GM18511 (cell line): ENCODE data around the gene PEAK3.

ENCODE experiments used
- ATAC-seq: cut with Tn5 transposase; IDR thresholded peaks from one replicate; pipeline ENCODE4 v1.9.1; 2021; ENCODE audit warnings: mild to moderate bottlenecking, moderate library complexity; ENCODE audit not compliant: unreplicated experiment

PEAK3 gene

DNA sequence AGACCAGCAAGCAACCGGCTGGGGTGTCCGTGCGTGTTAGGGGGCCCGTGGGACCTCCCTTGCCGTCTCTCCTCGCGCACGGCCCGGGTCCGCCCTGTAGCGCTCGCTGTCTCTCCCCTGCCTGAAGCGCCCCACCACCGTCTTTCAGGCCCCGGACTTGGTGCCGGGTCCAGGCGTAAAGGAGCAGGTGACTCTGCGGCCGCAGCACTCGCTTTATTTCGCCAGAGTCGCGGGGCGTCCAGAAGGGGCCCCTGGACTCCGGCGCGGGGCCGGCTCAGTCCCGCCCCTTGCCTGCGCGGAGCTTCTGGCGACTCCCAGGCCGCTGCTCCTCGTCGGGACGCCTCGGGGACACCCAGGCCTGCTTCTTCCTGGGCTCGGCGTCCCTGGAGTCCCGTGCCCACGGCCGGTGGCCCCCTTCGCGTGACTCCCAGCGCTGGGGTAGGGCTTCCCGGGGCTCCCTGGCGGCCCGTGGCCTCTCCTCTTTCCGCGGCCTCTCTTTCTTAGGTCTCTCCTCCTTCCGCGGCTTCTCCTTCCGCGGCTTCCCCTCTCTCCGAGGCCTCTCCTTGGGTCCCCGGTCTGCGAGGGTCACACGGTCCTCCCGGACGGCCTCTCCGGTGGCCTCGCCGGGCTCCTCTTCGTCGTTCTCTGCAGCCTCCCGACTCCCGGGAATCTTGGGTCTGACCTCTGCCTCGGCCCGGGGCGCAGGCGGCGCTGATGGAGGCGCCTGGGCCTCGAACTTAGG lies 29.7 kb downstream of the PEAK3 start:
- no peak for ATAC-seq

DNA sequence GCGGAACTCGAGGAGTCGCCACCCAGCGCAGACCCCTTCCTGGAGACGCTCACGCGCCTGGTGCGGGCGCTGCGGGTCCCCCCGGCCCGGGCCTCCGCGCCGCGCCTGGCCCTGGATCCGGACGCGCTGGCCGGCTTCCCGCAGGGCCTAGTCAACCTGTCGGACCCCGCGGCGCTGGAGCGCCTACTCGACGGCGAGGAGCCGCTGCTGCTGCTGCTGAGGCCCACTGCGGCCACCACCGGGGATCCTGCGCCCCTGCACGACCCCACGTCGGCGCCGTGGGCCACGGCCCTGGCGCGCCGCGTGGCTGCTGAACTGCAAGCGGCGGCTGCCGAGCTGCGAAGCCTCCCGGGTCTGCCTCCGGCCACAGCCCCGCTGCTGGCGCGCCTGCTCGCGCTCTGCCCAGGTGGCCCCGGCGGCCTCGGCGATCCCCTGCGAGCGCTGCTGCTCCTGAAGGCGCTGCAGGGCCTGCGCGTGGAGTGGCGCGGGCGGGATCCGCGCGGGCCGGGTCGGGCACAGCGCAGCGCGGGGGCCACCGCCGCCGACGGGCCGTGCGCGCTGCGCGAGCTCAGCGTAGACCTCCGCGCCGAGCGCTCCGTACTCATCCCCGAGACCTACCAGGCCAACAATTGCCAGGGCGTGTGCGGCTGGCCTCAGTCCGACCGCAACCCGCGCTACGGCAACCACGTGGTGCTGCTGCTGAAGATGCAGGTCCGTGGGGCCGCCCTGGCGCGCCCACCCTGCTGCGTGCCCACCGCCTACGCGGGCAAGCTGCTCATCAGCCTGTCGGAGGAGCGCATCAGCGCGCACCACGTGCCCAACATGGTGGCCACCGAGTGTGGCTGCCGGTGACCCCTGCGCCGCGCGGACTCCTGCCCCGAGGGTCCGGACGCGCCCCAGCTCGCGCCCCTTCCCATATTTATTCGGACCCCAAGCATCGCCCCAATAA lies 30.6 kb downstream of the PEAK3 start:
- ATAC-seq, result no peak

DNA sequence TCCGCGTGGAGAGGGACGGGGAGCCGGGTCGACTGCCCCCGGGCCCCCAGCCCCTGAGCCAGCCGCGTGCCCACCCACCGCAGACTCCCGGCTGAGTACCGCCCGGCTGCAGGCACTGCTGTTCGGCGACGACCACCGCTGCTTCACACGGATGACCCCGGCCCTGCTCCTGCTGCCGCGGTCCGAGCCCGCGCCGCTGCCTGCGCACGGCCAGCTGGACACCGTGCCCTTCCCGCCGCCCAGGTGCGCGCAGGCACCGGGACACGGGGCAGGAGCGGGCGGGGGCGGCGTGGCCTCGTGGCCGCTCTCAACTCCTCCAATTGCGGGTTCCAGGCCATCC lies 31.2 kb downstream of the PEAK3 start:
- no peak for ATAC-seq

DNA sequence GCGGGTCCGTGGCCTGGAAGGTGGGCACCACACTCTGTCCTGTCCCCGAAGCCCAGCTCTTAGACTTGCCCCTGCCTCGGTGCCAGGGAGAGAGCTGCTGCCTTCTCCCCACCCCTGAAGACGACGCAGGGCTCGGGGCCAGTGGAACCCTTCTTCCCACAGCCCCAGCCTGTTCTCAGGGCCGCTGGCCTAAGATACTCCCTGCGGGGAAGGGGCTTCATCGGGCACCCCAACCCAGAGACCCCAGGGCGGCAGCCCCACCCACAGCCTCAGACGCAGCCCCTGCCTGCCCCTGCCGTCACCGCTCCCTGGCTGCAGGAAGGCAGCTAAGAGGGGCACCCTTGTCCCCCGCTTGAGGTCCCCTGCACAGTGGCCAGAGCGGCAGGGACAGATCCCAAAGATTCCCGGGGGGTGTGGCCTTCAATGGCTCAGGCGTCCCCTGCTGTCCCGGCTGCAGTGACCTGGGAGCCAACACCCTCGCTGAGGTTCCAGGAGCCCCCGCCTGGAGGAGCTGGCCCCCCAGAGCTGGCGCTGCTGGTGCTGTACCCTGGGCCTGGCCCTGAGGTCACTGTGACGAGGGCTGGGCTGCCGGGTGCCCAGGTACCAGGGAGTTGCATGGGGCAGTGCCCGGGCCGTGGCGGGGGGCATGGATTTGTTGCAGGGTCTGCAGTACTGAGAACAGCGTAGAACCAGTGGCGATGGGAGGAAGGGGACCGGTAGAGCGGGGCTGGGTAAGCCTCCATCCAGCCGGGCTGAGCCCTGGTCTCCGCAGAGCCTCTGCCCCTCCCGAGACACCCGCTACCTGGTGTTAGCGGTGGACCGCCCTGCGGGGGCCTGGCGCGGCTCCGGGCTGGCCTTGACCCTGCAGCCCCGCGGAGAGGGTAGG lies 31.9 kb downstream of the PEAK3 start:
- no peak for ATAC-seq

DNA sequence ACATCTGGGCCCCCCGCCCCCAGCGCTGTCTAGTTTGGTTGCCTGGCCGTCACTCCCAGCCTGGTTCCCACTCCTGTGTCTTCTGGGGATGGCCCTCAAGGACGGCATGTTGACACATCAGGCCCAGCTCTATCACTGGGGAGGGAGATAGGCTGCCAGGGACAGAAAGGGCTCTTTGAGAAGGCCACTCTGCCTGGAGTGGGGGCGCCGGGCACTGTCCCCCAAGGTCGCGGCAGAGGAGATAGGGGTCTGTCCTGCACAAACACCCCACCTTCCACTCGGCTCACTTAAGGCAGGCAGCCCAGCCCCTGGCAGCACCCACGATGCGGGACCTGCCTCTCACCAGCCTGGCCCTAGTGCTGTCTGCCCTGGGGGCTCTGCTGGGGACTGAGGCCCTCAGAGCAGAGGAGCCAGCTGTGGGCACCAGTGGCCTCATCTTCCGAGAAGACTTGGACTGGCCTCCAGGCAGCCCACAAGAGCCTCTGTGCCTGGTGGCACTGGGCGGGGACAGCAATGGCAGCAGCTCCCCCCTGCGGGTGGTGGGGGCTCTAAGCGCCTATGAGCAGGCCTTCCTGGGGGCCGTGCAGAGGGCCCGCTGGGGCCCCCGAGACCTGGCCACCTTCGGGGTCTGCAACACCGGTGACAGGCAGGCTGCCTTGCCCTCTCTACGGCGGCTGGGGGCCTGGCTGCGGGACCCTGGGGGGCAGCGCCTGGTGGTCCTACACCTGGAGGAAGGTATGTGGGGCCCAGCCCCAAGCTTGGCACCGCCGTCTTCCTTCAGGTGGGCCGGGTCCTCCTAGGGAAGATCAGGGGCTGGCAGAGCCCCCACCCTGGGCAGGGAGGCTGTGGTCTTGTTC lies 32.7 kb downstream of the PEAK3 start, which contains the start of gene AMH:
Gene AMH, plus strand, starts transcription at position 314 of the 857 bp plus-strand sequence. Its CDS starts 10 bp downstream, at position 324.
- no peak for ATAC-seq

DNA sequence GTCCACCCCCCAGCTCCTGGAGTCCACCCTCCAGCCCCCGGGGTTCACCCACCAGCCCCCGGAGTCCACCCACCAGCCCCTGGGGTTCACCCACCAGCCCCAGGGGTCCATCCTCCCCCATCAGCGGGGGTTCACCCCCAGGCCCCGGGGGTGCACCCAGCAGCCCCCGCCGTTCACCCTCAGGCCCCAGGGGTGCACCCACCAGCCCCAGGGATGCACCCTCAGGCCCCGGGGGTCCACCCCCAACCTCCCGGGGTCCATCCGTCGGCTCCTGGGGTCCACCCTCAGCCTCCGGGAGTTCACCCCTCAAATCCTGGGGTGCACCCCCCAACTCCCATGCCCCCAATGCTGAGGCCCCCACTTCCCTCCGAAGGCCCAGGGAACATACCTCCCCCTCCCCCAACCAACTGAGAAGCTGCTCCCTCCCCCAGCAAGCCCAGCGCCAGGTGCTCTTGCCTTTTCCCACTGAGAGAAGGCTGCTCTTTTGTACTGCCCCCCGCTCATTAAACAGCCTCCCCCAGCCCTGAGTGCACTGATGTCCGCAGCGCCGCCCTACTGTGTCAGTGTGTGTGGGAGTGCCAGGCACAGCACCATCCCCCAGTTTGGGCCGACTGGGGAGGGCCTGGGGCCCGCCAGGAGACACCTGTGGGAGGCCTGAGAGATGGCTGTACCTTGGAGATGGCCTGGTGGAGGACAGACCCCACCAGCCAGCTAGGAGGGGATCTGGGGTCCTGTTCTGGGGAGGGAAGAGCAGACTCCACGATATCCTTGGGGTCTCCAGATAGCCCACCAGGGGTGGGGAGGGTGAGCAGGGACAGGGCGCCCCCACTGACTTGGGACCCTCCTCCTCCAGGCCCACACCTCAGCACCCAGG lies 33.6 kb downstream of the PEAK3 start:
- ATAC-seq, result no peak

DNA sequence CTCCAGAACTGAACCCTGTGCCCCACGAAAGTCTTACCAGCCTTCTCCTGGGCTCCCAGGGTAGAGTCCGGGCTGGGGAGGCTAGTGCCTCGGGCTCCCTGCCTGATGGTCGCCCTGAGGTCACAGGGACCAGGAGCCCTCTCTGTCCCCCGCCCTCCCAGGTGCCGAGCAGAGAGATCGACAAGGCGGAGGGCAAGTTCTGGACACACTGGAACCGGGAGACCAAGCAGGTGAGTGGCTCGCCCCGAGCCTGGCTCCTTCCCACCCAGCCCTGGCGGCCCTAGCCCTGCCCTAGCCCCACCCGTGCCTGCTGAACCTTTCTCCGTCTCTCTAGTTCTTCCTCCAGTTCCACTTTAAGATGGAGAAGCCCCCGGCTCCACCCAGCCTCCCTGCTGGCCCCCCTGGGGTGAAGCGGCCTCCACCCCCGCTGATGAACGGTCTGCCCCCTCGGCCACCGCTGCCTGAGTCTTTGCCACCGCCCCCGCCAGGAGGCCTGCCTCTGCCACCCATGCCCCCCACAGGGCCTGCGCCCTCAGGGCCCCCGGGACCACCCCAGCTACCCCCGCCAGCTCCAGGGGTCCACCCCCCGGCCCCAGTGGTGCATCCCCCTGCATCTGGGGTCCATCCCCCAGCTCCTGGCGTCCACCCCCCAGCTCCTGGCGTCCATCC lies 34.4 kb downstream of the PEAK3 start:
- ATAC-seq, result no peak

DNA sequence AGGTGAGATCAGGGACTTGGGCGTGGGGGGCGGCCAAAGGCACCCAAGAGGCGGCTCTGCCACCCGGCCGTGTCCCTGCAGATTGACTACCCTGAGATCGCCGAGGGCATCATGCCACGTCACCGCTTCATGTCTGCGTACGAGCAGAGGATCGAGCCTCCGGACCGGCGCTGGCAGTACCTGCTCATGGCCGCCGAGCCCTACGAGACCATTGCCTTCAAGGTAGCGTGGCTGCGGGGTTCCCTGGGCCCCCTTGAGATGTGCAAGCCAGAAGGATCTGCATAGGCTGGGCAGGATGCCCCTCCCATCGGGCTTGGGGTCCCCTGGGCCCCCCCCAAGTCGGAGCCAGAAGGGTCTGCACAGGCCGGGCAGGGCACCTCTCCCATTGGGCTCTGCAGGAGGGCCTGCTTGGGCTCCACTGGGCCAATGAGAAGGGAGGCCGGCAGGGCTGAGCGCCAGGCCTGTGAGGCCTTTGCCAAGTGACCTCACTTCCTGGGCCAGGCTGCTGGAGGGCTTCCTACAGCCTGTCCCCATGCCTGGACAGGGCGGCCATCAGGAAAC lies 35.1 kb downstream of the PEAK3 start:
- ATAC-seq, result no peak

DNA sequence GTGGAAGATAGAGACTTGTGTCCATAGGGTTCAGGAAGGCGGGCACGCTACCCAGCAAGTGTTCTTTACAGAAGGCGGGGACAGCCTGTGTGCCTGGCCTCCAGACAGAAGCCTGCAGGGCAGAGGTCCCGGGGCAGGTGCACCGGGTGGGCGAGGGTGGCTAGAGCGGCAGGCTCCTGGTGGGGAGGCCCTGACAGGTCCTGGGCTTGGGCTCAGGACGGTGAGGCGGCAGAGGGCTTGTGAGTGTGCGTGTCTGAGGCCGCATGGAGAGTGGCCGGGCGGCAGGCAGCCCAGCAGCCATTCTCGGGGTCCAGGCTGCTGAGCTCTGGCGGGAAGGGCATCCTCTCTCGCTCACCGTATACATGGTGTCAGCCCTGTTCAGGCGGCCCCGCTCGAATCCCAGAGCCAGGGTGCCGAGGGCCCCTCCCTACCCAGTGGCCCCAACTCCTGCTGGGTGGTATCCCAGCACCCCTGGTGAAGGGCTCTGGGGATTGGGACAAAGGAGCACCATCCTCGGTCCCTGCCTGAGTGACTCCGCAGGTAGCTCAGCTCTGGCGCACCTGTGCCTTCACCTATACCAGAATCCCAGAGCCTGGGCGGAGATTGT lies 35.9 kb downstream of the PEAK3 start:
- no peak for ATAC-seq

DNA sequence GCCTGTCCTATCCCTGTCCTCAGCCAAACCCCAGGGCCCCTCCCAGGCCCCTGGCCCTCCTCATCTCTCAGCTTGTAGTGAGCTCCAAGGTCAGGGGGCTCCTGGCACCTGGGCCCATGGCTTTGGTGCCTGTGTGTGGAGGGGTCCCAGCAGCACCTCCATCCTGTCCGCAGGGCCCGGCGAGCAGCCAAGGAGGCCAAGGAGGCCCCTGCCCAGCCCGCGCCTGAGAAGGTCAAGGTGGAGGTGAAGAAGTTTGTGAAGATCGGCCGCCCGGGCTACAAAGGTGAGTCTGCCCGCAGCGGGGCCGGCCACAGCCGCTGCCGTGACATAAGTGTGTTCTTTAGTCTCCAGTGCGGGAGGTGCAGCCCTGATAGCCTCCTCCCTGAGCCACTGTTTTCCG lies 36.7 kb downstream of the PEAK3 start:
- no peak for ATAC-seq

DNA sequence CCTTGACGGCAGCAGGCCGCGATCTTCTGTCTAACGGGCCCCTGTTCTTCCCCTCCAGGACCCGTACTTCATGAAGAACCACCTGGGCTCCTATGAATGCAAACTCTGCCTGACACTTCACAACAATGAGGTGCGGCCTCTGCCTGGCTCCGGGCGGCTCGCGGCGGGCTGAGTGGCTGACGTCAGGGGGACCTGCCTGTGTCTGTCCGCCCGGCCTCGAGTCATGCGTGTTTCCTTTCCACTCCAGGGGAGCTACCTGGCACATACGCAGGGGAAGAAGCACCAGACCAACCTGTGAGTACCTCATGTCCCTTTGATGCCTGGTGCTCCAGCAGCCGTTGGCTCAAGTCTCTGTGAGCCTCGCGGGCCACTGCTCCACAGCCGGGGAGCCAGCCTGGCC lies 37.5 kb downstream of the PEAK3 start:
- no peak for ATAC-seq

DNA sequence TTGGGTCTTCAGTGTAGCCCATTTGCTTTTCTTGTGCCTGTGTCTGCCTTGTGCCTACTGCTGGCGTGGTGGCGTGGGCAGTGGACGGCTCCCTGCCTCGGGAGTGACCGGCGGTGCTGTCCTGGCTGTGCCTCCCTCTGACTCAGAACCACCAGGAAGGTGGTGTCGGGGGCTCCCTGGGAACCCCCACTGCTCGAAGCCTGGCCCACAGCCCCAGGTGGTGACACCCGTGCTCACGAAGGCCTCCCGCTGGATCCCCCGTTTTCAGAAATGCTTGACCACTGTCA lies 37.9 kb downstream of the PEAK3 start:
- no peak for ATAC-seq

DNA sequence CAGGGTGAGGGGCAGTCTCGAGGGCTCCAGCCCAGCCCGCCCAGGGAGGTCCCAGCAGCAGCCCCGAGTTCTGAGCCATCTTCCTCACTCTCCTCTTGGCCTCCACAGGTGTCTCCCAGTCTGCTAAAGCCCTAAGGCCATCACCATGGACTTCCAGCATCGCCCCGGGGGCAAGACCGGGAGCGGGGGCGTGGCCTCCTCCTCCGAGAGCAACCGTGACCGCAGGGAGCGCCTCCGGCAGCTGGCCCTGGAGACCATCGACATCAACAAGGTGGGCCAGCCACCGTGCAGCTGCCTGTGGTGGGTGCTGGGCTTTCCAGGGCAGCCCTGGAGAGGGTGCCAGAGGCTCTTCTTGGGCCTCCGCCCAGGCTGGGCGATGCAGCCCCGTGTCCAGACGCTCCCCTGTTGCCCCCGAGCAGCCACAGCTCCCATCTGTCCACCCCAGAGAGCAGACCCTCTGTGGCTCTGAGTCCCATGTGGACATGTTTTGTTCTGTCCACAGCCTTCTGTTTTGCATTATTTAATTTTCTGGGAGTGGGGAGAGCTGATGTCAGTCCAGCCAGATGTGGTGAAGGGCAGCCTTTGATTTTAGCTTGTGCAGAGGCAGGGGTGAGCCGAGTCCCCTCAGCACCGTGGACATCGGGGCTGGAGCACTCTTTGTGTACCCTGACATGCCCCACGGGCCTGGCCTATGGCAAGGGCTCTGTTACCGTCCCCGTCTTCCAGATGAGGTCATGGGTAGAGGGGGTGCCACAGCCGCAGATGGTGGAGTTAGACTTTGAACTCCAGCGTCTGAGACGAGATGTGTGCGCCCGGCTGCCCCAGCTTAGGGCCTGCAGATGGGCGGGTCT lies 38.5 kb downstream of the PEAK3 start:
- no peak for ATAC-seq

DNA sequence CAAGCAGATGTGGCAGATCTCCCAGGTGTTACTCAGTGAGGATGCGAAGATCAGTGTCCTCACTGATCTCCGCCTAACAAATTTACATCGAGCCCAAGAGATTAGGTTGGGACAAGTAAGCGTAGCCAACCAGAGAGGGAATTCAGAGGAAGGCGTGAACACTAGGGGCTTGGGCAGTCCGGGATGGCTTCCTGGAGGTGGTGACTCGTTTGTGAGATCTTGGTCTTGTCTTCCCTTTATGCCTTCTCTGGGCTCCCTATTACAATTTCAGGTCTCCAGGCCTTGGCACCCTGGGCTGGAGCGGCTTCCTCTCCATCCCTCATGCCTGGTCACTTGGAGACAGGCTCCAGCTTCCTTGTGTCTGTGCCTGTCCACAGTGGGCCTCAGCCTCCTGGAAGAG lies 39.2 kb downstream of the PEAK3 start:
- no peak for ATAC-seq

DNA sequence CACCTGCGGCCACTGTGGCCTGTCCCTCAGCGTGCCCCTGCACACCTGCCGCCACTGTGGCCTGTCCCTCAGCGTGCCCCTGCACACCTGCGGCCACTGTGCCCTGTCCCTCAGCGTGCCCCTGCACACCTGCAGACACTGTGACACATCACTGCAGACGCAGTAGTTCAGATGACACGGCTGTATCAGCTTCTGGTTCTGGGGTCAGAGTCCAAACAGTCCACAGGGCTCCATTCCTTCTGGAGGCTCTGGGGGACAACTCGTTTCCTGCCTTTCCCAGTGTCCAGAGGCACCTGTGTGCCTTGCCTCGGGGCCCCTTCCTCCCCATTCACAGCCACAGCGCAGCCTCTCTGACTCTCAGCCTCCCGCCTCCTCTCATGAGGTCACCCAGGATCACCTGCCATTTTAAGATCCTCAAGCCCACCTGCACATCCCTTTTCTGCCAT lies 39.9 kb downstream of the PEAK3 start:
- no peak for ATAC-seq

DNA sequence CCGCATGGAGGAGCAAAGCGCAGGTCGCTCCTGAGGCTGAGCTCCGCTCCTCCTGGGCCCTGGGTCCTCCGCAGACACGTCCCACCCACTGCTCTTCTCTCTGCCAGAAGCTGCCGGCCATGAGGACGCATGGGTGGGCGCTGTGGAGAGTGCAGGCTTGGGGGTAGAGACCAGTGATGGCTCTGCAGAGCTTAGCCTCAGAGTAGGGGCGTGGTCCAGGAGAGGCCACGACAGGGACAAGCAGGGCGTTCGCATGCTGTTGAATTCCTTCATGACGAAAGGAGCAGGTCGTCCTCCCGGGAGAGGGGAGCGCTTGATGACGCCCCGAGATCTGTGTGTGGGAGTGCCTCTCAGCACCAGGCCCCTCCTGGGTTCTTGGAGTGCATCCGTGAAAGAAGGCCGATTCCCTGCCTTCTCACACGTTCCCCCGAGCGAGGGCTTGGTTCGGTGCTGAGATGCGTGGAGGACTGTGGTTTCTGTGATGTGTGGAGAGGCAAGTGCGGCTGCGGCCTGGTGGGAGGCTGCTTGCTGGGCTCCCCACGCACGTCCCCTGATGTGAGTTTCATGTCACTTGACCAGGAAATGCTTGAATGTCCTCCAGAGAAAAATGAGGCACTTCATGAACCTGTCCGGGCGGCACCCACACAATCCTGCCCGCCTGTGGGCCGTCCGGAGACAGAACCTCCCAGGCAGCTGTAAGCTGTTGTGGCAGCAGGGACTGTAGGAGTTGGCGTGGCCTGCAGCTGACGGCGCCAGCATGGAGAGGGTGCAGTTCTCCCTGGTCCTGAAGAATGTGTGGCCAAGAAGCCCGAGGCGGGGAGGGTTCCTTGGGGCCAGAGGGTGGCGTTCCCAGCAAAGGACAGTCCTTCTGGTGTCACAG lies 40.9 kb downstream of the PEAK3 start:
- ATAC-seq, result no peak
